NCI-H187 (cell line): ENCODE data around the gene STMN3.
"Not testable (repeated sequence)": the region's sequence is repeated elsewhere in the genome, so short reads cannot be mapped to it uniquely, and the experiment has no call there.

Source experiments
- DNase-seq, 2 experiments: peaks; one replicate each; lab custom pipeline; 2025; lab: John Stamatoyannopoulos, UW

Gene STMN3

GRCh38 chr20:63612276-63612931 lies 40.8 kb downstream of the STMN3 start:
- no peak for DNase-seq

GRCh38 chr20:63611646-63612045 lies 41.6 kb downstream of the STMN3 start:
- DNase-seq: no peak

- DNase-seq: no peak
Measured at GRCh38 chr20:63610581-63611435, 42.4 kb downstream of the STMN3 start.

GRCh38 chr20:63606686-63607085 lies 46.5 kb downstream of the STMN3 start:
- no peak for DNase-seq

DNA sequence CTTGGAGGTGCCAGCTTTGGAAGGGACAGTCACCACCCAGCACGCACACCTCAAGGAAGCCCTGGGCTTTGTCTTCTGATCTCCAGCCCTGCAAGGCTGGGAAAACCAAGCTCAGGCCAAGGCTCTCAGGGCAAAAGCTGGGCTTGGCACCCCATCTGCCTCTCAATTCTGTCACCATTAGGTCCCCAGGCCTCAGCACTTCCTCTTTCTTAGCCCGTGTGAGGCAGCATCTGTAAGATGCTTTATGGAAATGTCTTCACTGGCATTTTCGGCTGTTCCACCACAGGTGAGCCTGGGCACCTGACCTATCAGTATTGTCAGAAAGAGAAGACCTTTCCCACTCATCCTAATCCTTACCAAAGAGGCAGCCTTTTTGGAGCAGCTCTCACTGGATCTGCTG lies 50.9 kb downstream of the STMN3 start:
- DNase-seq: no peak

- DNase-seq: not testable (repeated sequence)
Measured at GRCh38 chr20:63601679-63602078, 51.5 kb downstream of the STMN3 start.

- DNase-seq: no peak
Measured at GRCh38 chr20:63599396-63600050, 53.7 kb downstream of the STMN3 start.

DNA sequence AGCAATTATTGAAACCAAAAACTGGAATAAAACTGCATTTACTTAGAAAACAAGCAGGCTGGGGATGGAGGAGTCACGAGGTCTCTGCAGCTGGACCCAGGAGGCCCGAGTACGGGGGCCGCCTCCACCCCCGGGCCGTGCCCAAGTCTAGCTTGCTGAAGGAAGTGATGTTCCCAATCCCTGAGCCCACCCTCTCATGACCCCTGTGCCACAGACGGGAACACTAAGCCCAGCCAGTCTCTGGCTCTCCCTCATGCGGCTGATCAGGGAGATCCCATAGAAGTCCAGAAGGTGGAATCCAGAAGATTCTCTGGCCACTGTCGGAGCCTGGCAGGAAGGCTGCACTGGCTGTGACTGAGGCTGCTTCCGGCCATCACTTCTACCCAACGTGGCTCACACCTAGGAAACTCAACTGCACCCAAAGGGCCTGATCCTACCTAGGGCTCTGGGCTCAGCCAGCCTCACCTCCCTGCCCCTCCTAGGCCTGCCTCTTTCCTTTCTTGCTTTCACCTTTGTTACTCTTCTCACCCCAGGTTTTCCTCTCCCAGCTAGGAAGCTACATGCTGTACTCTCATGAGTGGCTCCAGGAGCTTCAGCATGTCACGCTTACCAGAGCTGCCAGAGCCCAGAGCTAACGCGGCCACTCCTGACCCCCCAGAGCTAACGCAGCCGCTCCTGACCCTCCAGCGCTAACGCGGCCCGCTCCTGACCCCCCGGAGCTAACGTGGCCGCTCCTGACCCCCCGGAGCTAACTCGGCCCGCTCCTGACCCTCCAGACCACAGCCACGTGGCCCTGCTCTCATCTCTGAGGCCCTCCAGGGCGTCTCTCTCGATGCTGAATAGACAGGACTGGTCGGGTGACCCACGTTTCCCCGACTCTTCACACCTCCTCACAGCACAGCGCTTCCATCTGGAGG lies 54.5 kb downstream of the STMN3 start:
- no peak for DNase-seq

DNA sequence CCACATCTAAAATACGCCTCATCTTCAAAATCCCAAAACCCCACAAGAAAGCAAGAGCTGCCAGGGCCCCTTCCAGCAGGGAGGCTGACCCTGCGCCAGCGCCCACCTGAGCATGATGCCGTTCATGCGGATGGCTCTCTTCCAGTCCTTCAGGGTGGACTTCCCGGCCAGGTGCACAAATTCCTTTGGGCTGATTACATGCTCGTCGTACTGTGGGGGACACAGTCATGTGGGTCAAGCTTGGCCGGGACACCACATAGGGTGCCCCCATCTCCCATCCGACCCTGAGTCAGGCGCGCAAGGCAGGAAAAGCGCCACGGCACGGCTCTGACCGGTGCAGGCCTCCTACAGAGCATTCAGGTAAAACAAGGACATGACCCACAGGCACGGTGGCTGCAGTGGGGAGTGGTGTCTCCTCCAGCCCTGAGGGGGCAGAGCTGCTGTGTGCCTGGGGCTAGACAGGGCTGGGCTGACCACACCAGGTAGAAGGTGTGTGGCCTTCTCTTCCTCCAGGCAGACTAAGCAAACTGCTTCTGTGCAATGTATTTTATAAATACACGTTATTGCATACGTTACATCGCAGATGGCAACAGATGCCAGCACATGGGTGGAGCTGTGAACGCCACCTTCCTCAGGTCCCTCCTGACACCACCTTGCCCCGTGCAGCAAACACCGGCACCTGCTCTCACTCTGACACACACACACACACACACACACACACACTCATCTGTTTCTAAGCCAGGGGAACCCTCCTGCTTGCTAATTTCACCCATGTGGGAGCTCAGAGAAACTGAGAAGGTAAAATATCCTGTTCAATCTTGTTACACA lies 55.4 kb downstream of the STMN3 start:
- DNase-seq: no peak

DNA sequence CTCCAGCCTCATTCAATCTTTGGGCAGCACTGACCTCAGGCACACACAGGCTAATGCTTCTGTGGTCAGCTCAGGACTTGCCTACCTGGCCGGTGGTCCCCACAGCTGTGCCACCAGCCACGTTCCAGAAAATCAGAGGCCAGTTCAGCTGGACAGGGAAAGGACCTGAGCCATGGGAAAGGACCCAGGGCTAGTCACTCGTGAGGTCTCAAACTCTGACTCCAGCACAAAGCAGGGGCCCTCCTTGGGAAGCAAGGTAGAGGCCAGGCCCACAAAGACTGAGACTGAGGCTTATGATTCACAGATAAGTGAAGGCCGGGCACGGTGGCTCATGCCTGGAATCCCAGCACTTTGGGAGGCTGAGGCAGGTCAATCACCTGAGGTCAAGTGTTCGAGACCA lies 56.8 kb downstream of the STMN3 start:
- no peak for DNase-seq

GRCh38 chr20:63595416-63596127 lies 57.7 kb downstream of the STMN3 start:
- DNase-seq: no peak

GRCh38 chr20:63594043-63594561 lies 59.1 kb downstream of the STMN3 start:
- DNase-seq: no peak

GRCh38 chr20:63592661-63593060 lies 60.6 kb downstream of the STMN3 start:
- DNase-seq: no peak

DNA sequence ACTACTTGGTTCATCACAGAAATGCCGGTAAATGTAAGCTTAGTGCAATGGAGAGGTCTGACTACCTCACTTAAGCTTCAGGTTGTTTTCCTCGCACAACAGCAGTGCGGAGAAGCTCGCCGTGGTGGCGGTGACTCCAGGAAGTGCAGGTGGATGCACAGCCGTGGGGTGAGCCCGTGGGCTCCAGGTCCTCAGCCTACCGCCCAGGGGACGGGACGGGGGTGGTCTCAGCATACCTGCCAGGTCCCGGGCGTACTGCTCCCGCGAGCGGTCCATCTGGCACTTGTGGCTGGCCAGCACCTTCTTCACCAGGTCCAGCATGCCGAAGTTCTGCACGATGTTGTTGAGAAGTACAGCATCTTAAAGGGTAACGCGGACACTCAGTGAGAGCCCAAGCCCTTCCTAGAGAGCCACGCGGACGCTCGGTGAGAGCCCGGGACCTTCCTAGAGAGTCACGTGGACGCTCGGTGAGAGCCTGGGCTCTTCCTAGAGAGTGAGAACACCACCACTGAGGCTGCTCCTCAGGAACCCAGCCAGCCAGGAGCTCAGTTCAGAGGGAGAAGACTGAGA lies 61.4 kb downstream of the STMN3 start:
- no peak for DNase-seq

DNA sequence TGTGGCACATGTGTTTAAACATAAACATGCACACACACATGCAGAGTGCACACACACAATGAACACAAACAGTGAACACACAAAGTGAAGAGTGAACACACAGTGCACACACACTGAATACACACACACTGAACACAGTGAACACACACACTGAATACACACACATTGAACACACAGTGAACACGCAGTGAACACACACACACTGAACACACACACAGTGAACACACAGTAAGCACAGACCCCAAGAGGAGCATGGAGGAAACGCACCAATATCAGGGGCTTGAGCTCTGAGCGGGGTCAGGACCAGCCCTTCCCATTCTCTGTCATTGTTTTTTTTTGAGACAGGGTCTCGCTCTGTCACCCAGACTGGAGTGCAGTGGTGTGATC lies 62.1 kb downstream of the STMN3 start:
- DNase-seq: no peak

DNA sequence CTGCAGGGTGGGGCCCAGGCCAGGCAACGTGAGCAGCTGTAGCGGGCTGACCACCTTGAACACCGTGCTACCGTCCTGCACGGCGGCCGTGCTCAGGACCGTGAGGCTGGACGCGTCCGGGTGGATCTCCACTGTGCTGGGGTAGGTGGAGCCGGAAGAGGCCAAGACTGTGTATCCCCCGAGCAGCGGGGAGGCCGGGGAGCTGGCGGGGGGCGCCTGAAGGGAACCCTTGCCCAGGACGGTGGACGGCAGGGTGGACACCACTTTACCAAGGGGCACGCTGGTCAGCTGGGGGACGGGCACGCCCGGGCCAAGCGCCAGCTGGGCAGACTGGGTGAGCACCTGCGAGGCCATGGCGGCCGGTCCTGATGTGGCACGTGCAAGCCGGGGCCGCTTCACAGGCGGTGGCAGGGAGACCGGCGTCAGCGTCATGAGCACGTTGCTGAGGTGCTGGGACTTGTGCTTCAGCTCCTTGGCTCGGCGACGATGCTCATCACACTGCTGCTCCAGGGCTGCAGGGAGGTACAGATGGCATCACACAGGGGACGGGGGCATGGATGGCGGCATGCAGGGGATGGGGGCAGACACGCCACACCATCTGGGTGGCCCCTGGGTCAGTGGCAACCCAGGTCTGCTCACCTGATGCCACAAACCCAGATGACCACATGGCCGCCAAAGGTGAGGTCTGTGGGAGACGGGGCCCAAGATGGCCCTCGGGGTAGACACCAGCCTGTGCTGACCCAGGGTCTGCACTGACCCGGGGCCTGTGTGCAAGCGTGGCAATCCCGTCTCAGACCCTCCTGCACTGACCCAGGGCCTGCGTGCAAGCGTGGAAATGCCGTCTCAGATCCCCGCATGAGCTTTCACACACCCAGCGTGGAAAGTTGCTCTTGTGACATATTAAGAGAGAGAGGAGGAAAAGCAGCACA lies 62.7 kb downstream of the STMN3 start:
- DNase-seq: no peak
